Measurements from ENCODE around the gene CAV1. TPM values are rescaled to one million over a fixed set of nuclear protein-coding genes. Genes with fewer than 3 reads are reported as not detected.

CAV1 gene
- total and polyA plus RNA-seq, 2 of the 13 experiments (the other 11 are each of a cell fraction or from before 2014, with no cell fraction given): 0.40 TPM; not detected in 1

DNA sequence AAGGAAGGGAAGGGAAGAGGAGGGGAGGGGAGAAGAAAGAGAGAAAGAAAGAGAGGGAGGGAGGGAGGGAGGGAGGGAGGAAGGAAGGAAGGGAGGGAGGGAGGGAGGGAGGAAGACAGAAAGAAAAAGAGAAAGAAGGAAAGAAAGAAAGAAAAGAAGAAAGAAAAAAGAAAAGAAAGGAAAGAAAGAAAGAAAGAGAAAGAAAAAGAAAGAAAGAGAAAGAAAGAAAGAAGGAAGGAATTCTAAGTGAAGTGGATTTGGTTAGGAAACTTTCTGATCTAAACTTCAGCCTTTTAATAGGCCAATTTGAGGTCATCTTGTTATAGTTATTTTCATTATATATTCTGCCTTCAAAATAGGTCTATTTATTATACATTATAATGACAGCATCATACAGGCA, 21.0 kb upstream of the CAV1 start:
- Histone ChIP-seq H4K20me1 (ENCODE audit: insufficient read depth, low read length) (no peaks in the 10 kb centered on the region), H3K9ac (ENCODE audit: insufficient read depth, low read depth, low read length) (no peak overlapping the region), H3K9me3 (ENCODE audit: low read length) (no peaks in the 10 kb centered on the region), H3K4me2 (ENCODE audit: low read depth, low read length) (no peak overlapping the region), H3K79me2 (ENCODE audit: insufficient read depth, low read length) (no peaks in the 10 kb centered on the region), H3K27ac (ENCODE audit: extremely low read length, insufficient read depth, low read length) (no peak overlapping the region), H2AFZ (ENCODE audit: low read length) (no peak overlapping the region), H3K36me3 (replicated peaks in 1 of 2; ENCODE audit: control insufficient read depth in 1 of 2, insufficient read depth in 2 of 2, low read length in 2 of 2) (no peaks in the 10 kb centered on the region), H3K4me1 (ENCODE audit: insufficient read depth, low read length) (peaks cover 10% of the 10 kb centered on the region; the same call in 1 of the 2 replicates), H3K4me3 (replicated peaks in 1 of 3; ENCODE audit: insufficient read depth in 1 of 3, low read depth in 2 of 3, low read length in 3 of 3) (no peak overlapping the region), H3K27me3 (ENCODE audit: control insufficient read depth in 1 of 2, insufficient read depth in 2 of 2, low read length in 2 of 2) (peaks cover 2 to 23% of the 10 kb centered on the region in 2 experiments; a peak in 4 of 5 replicates)
- DNase-seq (ENCODE audit: low spot score): no peak
- TF ChIP-seq HNRNPK (IDR thresholded peaks at IDR 0.05; ENCODE audit: low read depth, low read length, poor library complexity, severe bottlenecking) (peak; percentile 28), ZNF761 (CRISPR knock-in tag; conservative IDR thresholded peaks at IDR 0.05) (no peak)
- intact Hi-C loops (cut with micrococcal nuclease; ENCODE audit: unreplicated experiment) (no loop called here), in situ Hi-C loops (cut with HindIII; ENCODE audit: extremely low pct_ligation_motif_present, low pct_unique_long_range_greater_than_20kb) (no loop called here)
- BruUV-seq (replicated peaks): no TSS peak
- FAIRE-seq: no peak
- no peak for ATAC-seq
- ChIA-PET CTCF (ENCODE audit: low intra/inter-chr PET ratio, low total read pairs) (no interaction called here), POLR2A (no interaction called here)

DNA sequence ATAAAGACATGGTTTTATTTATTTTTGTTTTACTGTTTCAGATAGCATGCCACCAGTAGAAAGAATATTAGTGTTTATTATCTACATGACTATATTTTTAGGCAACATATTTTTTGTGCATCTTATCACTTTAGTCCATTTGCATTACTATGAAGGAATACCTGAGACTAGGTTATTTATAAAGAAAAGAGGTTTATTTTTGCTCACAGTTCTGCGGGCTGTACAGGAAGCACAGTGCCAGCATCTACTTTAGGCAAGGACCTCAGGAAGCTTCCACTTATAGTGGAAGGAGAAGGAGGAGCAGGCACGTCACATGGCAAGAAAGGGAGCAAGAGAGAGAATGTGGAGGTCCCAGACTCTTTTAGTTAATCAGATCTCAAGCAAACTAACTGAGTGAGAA, 19.6 kb upstream of the CAV1 start:
- Histone ChIP-seq H3K27me3 (ENCODE audit: control insufficient read depth in 1 of 2, insufficient read depth in 2 of 2, low read length in 2 of 2) (peaks cover 0 to 13% of the 10 kb centered on the region in 2 experiments; a peak in 3 of 5 replicates), H3K4me1 (ENCODE audit: insufficient read depth, low read length) (peaks cover 3% of the 10 kb centered on the region; the same call in 1 of the 2 replicates), H3K79me2 (ENCODE audit: insufficient read depth, low read length) (no peaks in the 10 kb centered on the region), H3K9me3 (ENCODE audit: low read length) (no peaks in the 10 kb centered on the region), H3K36me3 (replicated peaks in 1 of 2; ENCODE audit: control insufficient read depth in 1 of 2, insufficient read depth in 2 of 2, low read length in 2 of 2) (no peaks in the 10 kb centered on the region), H2AFZ (ENCODE audit: low read length) (no peak overlapping the region), H3K4me3 (replicated peaks in 1 of 3; ENCODE audit: insufficient read depth in 1 of 3, low read depth in 2 of 3, low read length in 3 of 3) (no peak overlapping the region), H3K4me2 (ENCODE audit: low read depth, low read length) (no peak overlapping the region), H3K27ac (ENCODE audit: extremely low read length, insufficient read depth, low read length) (no peak overlapping the region), H3K9ac (ENCODE audit: insufficient read depth, low read depth, low read length) (no peak overlapping the region), H4K20me1 (ENCODE audit: insufficient read depth, low read length) (no peaks in the 10 kb centered on the region)
- in situ Hi-C loops (cut with HindIII; ENCODE audit: extremely low pct_ligation_motif_present, low pct_unique_long_range_greater_than_20kb) (no loop called here), intact Hi-C loops (cut with micrococcal nuclease; ENCODE audit: unreplicated experiment) (no loop called here)
- WGBS (ENCODE audit: low lambda C conversion rate): 44% methylated on average over 2 of the region's 2 CpGs
- ChIA-PET CTCF (ENCODE audit: low intra/inter-chr PET ratio, low total read pairs) (no interaction called here), POLR2A (no interaction called here)
- FAIRE-seq (no peak), DNase-seq (ENCODE audit: low spot score) (no peak), ATAC-seq (no peak)
- BruUV-seq (replicated peaks): no TSS peak
- TF ChIP-seq, protein P1, sequence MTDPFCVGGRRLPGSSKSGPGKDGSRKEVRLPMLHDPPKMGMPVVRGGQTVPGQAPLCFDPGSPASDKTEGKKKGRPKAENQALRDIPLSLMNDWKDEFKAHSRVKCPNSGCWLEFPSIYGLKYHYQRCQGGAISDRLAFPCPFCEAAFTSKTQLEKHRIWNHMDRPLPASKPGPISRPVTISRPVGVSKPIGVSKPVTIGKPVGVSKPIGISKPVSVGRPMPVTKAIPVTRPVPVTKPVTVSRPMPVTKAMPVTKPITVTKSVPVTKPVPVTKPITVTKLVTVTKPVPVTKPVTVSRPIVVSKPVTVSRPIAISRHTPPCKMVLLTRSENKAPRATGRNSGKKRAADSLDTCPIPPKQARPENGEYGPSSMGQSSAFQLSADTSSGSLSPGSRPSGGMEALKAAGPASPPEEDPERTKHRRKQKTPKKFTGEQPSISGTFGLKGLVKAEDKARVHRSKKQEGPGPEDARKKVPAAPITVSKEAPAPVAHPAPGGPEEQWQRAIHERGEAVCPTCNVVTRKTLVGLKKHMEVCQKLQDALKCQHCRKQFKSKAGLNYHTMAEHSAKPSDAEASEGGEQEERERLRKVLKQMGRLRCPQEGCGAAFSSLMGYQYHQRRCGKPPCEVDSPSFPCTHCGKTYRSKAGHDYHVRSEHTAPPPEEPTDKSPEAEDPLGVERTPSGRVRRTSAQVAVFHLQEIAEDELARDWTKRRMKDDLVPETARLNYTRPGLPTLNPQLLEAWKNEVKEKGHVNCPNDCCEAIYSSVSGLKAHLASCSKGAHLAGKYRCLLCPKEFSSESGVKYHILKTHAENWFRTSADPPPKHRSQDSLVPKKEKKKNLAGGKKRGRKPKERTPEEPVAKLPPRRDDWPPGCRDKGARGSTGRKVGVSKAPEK (CRISPR knock-in tag; IDR thresholded peaks at IDR 0.05; ENCODE audit: borderline replicate concordance): no peak
- TF ChIP-seq MATR3 (CRISPR knock-in tag; IDR thresholded peaks at IDR 0.05): no peak
- TF ChIP-seq RARG (CRISPR knock-in tag; IDR thresholded peaks at IDR 0.05; ENCODE audit: low read depth): no peak
- no peak for TF ChIP-seq NFE2L1 (CRISPR knock-in tag; IDR thresholded peaks at IDR 0.05; ENCODE audit: borderline replicate concordance)
- no peak for TF ChIP-seq IRX3 (CRISPR knock-in tag; IDR thresholded peaks at IDR 0.05; ENCODE audit: borderline replicate concordance, low read depth)
- no peak for TF ChIP-seq EP300 (IDR thresholded peaks at IDR 0.05; ENCODE audit: low read depth in 2 of 2, low read length in 2 of 2)
- no peak for TF ChIP-seq EP300 (CRISPR knock-in tag; IDR thresholded peaks at IDR 0.05; ENCODE audit: borderline replicate concordance)
- TF ChIP-seq LCORL (IDR thresholded peaks at IDR 0.05): no peak
- TF ChIP-seq LCORL (CRISPR knock-in tag; IDR thresholded peaks at IDR 0.05): no peak
- TF ChIP-seq, protein P2, sequence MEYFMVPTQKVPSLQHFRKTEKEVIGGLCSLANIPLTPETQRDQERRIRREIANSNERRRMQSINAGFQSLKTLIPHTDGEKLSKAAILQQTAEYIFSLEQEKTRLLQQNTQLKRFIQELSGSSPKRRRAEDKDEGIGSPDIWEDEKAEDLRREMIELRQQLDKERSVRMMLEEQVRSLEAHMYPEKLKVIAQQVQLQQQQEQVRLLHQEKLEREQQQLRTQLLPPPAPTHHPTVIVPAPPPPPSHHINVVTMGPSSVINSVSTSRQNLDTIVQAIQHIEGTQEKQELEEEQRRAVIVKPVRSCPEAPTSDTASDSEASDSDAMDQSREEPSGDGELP (IDR thresholded peaks at IDR 0.05; ENCODE audit: borderline replicate concordance, low read depth): no peak
- TF ChIP-seq SP140L (CRISPR knock-in tag; IDR thresholded peaks at IDR 0.05; ENCODE audit: borderline replicate concordance): no peak
- TF ChIP-seq MIER3 (CRISPR knock-in tag; IDR thresholded peaks at IDR 0.05; ENCODE audit: borderline replicate concordance): no peak
- TF ChIP-seq, protein P3, sequence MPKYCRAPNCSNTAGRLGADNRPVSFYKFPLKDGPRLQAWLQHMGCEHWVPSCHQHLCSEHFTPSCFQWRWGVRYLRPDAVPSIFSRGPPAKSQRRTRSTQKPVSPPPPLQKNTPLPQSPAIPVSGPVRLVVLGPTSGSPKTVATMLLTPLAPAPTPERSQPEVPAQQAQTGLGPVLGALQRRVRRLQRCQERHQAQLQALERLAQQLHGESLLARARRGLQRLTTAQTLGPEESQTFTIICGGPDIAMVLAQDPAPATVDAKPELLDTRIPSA (CRISPR knock-in tag; IDR thresholded peaks at IDR 0.05; ENCODE audit: borderline replicate concordance): no peak
- TF ChIP-seq ZNF883 (CRISPR knock-in tag; IDR thresholded peaks at IDR 0.05; ENCODE audit: not compliant biosample characterization): no peak

All from HepG2 (cell line).